H9 (cell line): ENCODE data around the gene UBE4A. TPM values are rescaled to one million over a fixed set of nuclear protein-coding genes. Genes with fewer than 3 reads are reported as not detected.
"Not testable (repeated sequence)": the region's sequence is repeated elsewhere in the genome, so short reads cannot be mapped to it uniquely, and the experiment has no call there.

ENCODE experiments used
- DNase-seq: peaks from one replicate; pipeline ENCODE4 v3.0.0-alpha.2; 2017
- H2AFZ ChIP-seq: one replicate; pipeline ENCODE4 v1.6.1; 2013; ENCODE audit warnings: mild to moderate bottlenecking, low read length, control low read depth, moderate library complexity
- H2AK5ac ChIP-seq: 2 replicates; pipeline ENCODE4 v1.6.1; 2013; ENCODE audit warnings: low read length, control low read depth, mixed read lengths; ENCODE audit not compliant: insufficient read length
- H2BK120ac ChIP-seq: one replicate; pipeline ENCODE4 v1.6.1; 2013; ENCODE audit warnings: low read depth, mild to moderate bottlenecking, low read length, control low read depth, inconsistent platforms; ENCODE audit not compliant: poor library complexity, severe bottlenecking
- H2BK12ac ChIP-seq: 2 replicates; pipeline ENCODE4 v1.6.1; 2013; ENCODE audit warnings: low read length, control low read depth, mixed read lengths, low read depth; ENCODE audit not compliant: insufficient read length
- H2BK15ac ChIP-seq: 2 replicates; pipeline ENCODE4 v1.6.1; 2013; ENCODE audit warnings: low read depth, low read length, control low read depth
- H2BK20ac ChIP-seq: one replicate; pipeline ENCODE4 v1.6.1; 2013; ENCODE audit warnings: low read depth, mild to moderate bottlenecking, low read length, control low read depth, inconsistent platforms; ENCODE audit not compliant: poor library complexity, severe bottlenecking
- H2BK5ac ChIP-seq: 2 replicates; pipeline ENCODE4 v1.6.1; 2013; ENCODE audit warnings: low read length, control low read depth, mixed read lengths; ENCODE audit not compliant: insufficient read length
- H3K14ac ChIP-seq: 2 replicates; pipeline ENCODE4 v1.6.1; 2013; ENCODE audit warnings: low read length, control low read depth; ENCODE audit not compliant: insufficient read depth
- H3K18ac ChIP-seq: 2 replicates; pipeline ENCODE4 v1.6.1; 2013; ENCODE audit warnings: low read depth, mild to moderate bottlenecking, mixed read lengths, low read length, control low read depth; ENCODE audit not compliant: insufficient read length
- H3K23ac ChIP-seq: 2 replicates; pipeline ENCODE4 v1.6.1; 2013; ENCODE audit warnings: low read length, control low read depth, mixed read lengths, low read depth; ENCODE audit not compliant: insufficient read length
- H3K23me2 ChIP-seq: 2 replicates; pipeline ENCODE4 v1.6.1; 2013; ENCODE audit warnings: low read depth, mild to moderate bottlenecking, mixed read lengths, low read length, control low read depth; ENCODE audit not compliant: insufficient read length, poor library complexity, severe bottlenecking
- H3K27ac ChIP-seq: 2 replicates; pipeline ENCODE4 v1.5.1; 2013; ENCODE audit warnings: low read length, control low read depth, mixed read lengths, low read depth; ENCODE audit not compliant: insufficient read length
- H3K27me3 ChIP-seq: 2 replicates; pipeline ENCODE4 v1.6.1; 2013; ENCODE audit warnings: low read length, control low read depth, inconsistent platforms; ENCODE audit not compliant: insufficient read depth
- H3K4ac ChIP-seq: 2 replicates; pipeline ENCODE4 v1.6.1; 2013; ENCODE audit warnings: low read depth, mild to moderate bottlenecking, control low read depth, inconsistent platforms, low read length, moderate library complexity
- H3K4me1 ChIP-seq: 2 replicates; pipeline ENCODE4 v1.6.1; 2013; ENCODE audit warnings: low read length, control low read depth, inconsistent platforms; ENCODE audit not compliant: insufficient read depth
- H3K4me2 ChIP-seq: 2 replicates; pipeline ENCODE4 v1.6.1; 2013; ENCODE audit warnings: low read length, control low read depth, mixed read lengths; ENCODE audit not compliant: insufficient read length, insufficient read depth
- H3K56ac ChIP-seq: 2 replicates; pipeline ENCODE4 v1.6.1; 2013; ENCODE audit warnings: low read depth, mild to moderate bottlenecking, mixed read lengths, low read length, control low read depth; ENCODE audit not compliant: insufficient read length
- H3K79me1 ChIP-seq: 2 replicates; pipeline ENCODE4 v1.6.1; 2013; ENCODE audit warnings: low read depth, mild to moderate bottlenecking, moderate library complexity, low read length, control low read depth, inconsistent platforms; ENCODE audit not compliant: insufficient read depth, poor library complexity, severe bottlenecking
- H3K79me2 ChIP-seq: 2 replicates; pipeline ENCODE4 v1.6.1; 2013; ENCODE audit warnings: low read length, control low read depth, inconsistent platforms; ENCODE audit not compliant: insufficient read depth
- H3K9ac ChIP-seq: 2 replicates; pipeline ENCODE4 v1.6.1; 2013; ENCODE audit warnings: low read length, control low read depth, mixed read lengths; ENCODE audit not compliant: insufficient read length; ENCODE audit errors: extremely low read depth
- H3K9me3 ChIP-seq: one replicate; pipeline ENCODE4 v1.6.1; 2013; ENCODE audit warnings: low read depth, low read length, inconsistent platforms; ENCODE audit not compliant: control insufficient read depth
- H3T11ph ChIP-seq: one replicate; pipeline ENCODE4 v1.6.1; 2013; ENCODE audit warnings: mild to moderate bottlenecking, low read length, control low read depth, inconsistent platforms
- H4K20me1 ChIP-seq: one replicate; pipeline ENCODE4 v1.6.1; 2013; ENCODE audit not compliant: control insufficient read depth, insufficient read length, insufficient read depth
- H4K5ac ChIP-seq: 2 replicates; pipeline ENCODE4 v1.6.1; 2013; ENCODE audit warnings: low read depth, mild to moderate bottlenecking, mixed read lengths, low read length, control low read depth; ENCODE audit not compliant: insufficient read length
- H4K8ac ChIP-seq: replicated peaks from 2 replicates; pipeline ENCODE4 v1.6.1; 2013; ENCODE audit warnings: low read length, control low read depth, mixed read lengths, low read depth; ENCODE audit not compliant: insufficient read length
- H4K91ac ChIP-seq: 2 replicates; pipeline ENCODE4 v1.6.1; 2013; ENCODE audit warnings: low read depth, mild to moderate bottlenecking, moderate library complexity, mixed read lengths, low read length, control low read depth; ENCODE audit not compliant: insufficient read length
- H3K27ac Mint-ChIP-seq, 3 experiments: 2 replicates in 2 of 3; 3 replicates in 1 of 3; pipeline ENCODE4 v1.8.0; 2020 to 2021; ENCODE audit warnings: mixed read lengths in 3 of 3, mild to moderate bottlenecking in 1 of 3, moderate library complexity in 1 of 3
- H3K27me3 Mint-ChIP-seq: 2 replicates; pipeline ENCODE4 v1.8.0; 2021; ENCODE audit warnings: low read depth, mild to moderate bottlenecking, moderate library complexity, mixed read lengths
- H3K36me3 Mint-ChIP-seq, 3 experiments: 2 replicates in 2 of 3; 3 replicates in 1 of 3; pipeline ENCODE4 v1.8.0; 2020 to 2021; ENCODE audit warnings: low read depth in 3 of 3, mixed read lengths in 3 of 3; ENCODE audit not compliant: insufficient read depth in 1 of 3
- H3K4me1 Mint-ChIP-seq, 2 experiments: 2 replicates each; pipeline ENCODE4 v1.8.0; 2020; ENCODE audit warnings: mixed read lengths in 2 of 2
- H3K4me3 Mint-ChIP-seq, 2 experiments: 2 replicates in 1 of 2; 3 replicates in 1 of 2; pipeline ENCODE4 v1.8.0; 2020 to 2021; ENCODE audit warnings: mild to moderate bottlenecking in 2 of 2, mixed read lengths in 2 of 2, moderate library complexity in 1 of 2
- H3K9me3 Mint-ChIP-seq, 2 experiments: 2 replicates in 1 of 2; 3 replicates in 1 of 2; pipeline ENCODE4 v1.8.0; 2020; ENCODE audit warnings: mild to moderate bottlenecking in 2 of 2, mixed read lengths in 2 of 2, moderate library complexity in 1 of 2
- CTCF ChIP-seq: fragments of 200-600 bp; sonication (generic); conservative IDR thresholded peaks from 3 replicates; pipeline ENCODE4 v1.8.0; 2021; ENCODE audit warnings: antibody characterized with exemption, mild to moderate bottlenecking
- total RNA-seq: library from RNA; stranded (reverse); gene quantifications from 2 replicates; pipeline ENCODE4 v1.2.1, GENCODE V29; 2021

UBE4A gene
- total RNA-seq, 1 experiment from 2014 or later, result 33.7 TPM

GRCh38 chr11:118415739-118416068, 56.3 kb downstream of the UBE4A start:
- Mint-ChIP-seq H3K4me3 (no peak overlapping the region), H3K4me1 (peaks cover 9 to 12% of the 10 kb centered on the region in 2 experiments), H3K9me3 (no peaks in the 10 kb centered on the region), H3K36me3 (no peaks in the 10 kb centered on the region), H3K27me3 (no peaks in the 10 kb centered on the region), H3K27ac (no peak overlapping the region)
- no peaks in the 10 kb centered on the region for H3K9me3 ChIP-seq
- DNase-seq, result peak; percentile 73
- no peak overlapping the region for H3T11ph ChIP-seq
- H4K8ac ChIP-seq, result no peak overlapping the region
- no peak overlapping the region for H2BK20ac ChIP-seq
- no peak overlapping the region for H3K9ac ChIP-seq
- H2BK120ac ChIP-seq, result no peak overlapping the region
- H3K23ac ChIP-seq, result no peak overlapping the region
- H3K27me3 ChIP-seq, result no peaks in the 10 kb centered on the region
- no peak overlapping the region for H2BK12ac ChIP-seq
- no peak overlapping the region for H2BK5ac ChIP-seq
- peak overlapping the region; percentile 44 for H3K27ac ChIP-seq
- no peak overlapping the region for H2BK15ac ChIP-seq
- no peak overlapping the region for H3K18ac ChIP-seq
- no peak overlapping the region for H2AK5ac ChIP-seq
- no peak overlapping the region for H3K4me2 ChIP-seq
- H4K5ac ChIP-seq, result no peak overlapping the region
- TF ChIP-seq CTCF, result no peak
- H3K14ac ChIP-seq, result no peak overlapping the region
- H3K79me1 ChIP-seq, result no peaks in the 10 kb centered on the region
- H3K56ac ChIP-seq, result no peak overlapping the region
- no peak overlapping the region for H4K91ac ChIP-seq
- no peaks in the 10 kb centered on the region for H3K4me1 ChIP-seq
- no peaks in the 10 kb centered on the region for H3K79me2 ChIP-seq
- H2AFZ ChIP-seq, result no peak overlapping the region
- H3K4ac ChIP-seq, result no peak overlapping the region
- H3K23me2 ChIP-seq, result no peaks in the 10 kb centered on the region
- no peaks in the 10 kb centered on the region for H4K20me1 ChIP-seq

GRCh38 chr11:118416900-118417299, 57.5 kb downstream of the UBE4A start:
- H2AK5ac ChIP-seq, H3K27ac Mint-ChIP-seq, H3K4ac ChIP-seq, H4K91ac ChIP-seq, H4K5ac ChIP-seq, H3T11ph ChIP-seq, H3K27ac ChIP-seq, DNase-seq, H4K20me1 ChIP-seq, H2BK15ac ChIP-seq, H2BK5ac ChIP-seq, H3K36me3 Mint-ChIP-seq, H3K9ac ChIP-seq, H3K4me3 Mint-ChIP-seq, H3K4me2 ChIP-seq, H3K56ac ChIP-seq, H3K79me2 ChIP-seq, H3K79me1 ChIP-seq, H2BK20ac ChIP-seq, H3K9me3 ChIP-seq, H3K9me3 Mint-ChIP-seq, H2BK120ac ChIP-seq, H4K8ac ChIP-seq, H3K14ac ChIP-seq, H2AFZ ChIP-seq, H3K27me3 Mint-ChIP-seq, H3K27me3 ChIP-seq, H3K23me2 ChIP-seq, H3K4me1 ChIP-seq, H3K18ac ChIP-seq, H2BK12ac ChIP-seq, H3K23ac ChIP-seq: not testable (repeated sequence)
- H3K4me1 Mint-ChIP-seq, result peaks cover 9 to 12% of the 10 kb centered on the region in 2 experiments
